Measurements from ENCODE around the gene ZNF576.
A peak's percentile ranks its signal among the peaks of the same experiment; 100 is the strongest.
"Not testable (repeated sequence)": the region's sequence is repeated elsewhere in the genome, so short reads cannot be mapped to it uniquely, and the experiment has no call there.

Gene ZNF576

GRCh38 chr19:43595999-43596841 lies at the start of gene ZNF576, which contains the start of gene IRGQ:
TSS of gene ZNF576 (plus strand) at chr19:43596595. CDS start at chr19:43597109, 514 bp downstream.
TSS of gene IRGQ (minus strand) at chr19:43596134. CDS start at chr19:43595338, 796 bp downstream.
- DNase-seq, result peak; percentile 100

- DNase-seq, result not testable (repeated sequence)
Observed at GRCh38 chr19:43547926-43548325, 48.5 kb upstream of the ZNF576 start.

- no peak for DNase-seq
Observed at GRCh38 chr19:43548706-43549105, 47.7 kb upstream of the ZNF576 start.

- no peak for DNase-seq
Observed at GRCh38 chr19:43551399-43552197, 44.8 kb upstream of the ZNF576 start.

- no peak for DNase-seq
Observed at GRCh38 chr19:43552198-43552450, 44.3 kb upstream of the ZNF576 start.

- DNase-seq, result no peak
Observed at GRCh38 chr19:43552616-43553015, 43.8 kb upstream of the ZNF576 start.

GRCh38 chr19:43553656-43554055 lies 42.7 kb upstream of the ZNF576 start:
- no peak for DNase-seq

GRCh38 chr19:43554317-43554895 lies 42.0 kb upstream of the ZNF576 start:
- no peak for DNase-seq

GRCh38 chr19:43555185-43555770 lies 41.1 kb upstream of the ZNF576 start:
- DNase-seq, result peak; percentile 89

- DNase-seq, result no peak
Observed at GRCh38 chr19:43560687-43561086, 35.7 kb upstream of the ZNF576 start.

GRCh38 chr19:43561139-43561970 lies 35.0 kb upstream of the ZNF576 start:
- DNase-seq, result no peak

- DNase-seq, result no peak
Observed at GRCh38 chr19:43562226-43562697, 34.1 kb upstream of the ZNF576 start.

GRCh38 chr19:43562698-43563241 lies 33.6 kb upstream of the ZNF576 start:
- peak; percentile 92 for DNase-seq

- DNase-seq, result no peak
Observed at GRCh38 chr19:43563816-43564457, 32.5 kb upstream of the ZNF576 start.

GRCh38 chr19:43564800-43565199 lies 31.6 kb upstream of the ZNF576 start:
- no peak for DNase-seq

- no peak for DNase-seq
Observed at GRCh38 chr19:43569657-43570056, 26.7 kb upstream of the ZNF576 start.

GRCh38 chr19:43570174-43570791 lies 26.1 kb upstream of the ZNF576 start:
- no peak for DNase-seq

- DNase-seq, result no peak
Observed at GRCh38 chr19:43572171-43572588, 24.2 kb upstream of the ZNF576 start.

- no peak for DNase-seq
Observed at GRCh38 chr19:43574424-43575155, 21.8 kb upstream of the ZNF576 start.
